GM12874 (cell line): ENCODE results near the gene FBXO34.

Source experiments
- TF ChIP-seq, protein P1 (sequence below): IDR thresholded peaks from 2 replicates; pipeline ENCODE4 v1.5.1; 2011; ENCODE audit warnings: low read depth, mild to moderate bottlenecking, control low read depth, low read length, moderate library complexity; ENCODE audit not compliant: insufficient read depth

Gene FBXO34

DNA sequence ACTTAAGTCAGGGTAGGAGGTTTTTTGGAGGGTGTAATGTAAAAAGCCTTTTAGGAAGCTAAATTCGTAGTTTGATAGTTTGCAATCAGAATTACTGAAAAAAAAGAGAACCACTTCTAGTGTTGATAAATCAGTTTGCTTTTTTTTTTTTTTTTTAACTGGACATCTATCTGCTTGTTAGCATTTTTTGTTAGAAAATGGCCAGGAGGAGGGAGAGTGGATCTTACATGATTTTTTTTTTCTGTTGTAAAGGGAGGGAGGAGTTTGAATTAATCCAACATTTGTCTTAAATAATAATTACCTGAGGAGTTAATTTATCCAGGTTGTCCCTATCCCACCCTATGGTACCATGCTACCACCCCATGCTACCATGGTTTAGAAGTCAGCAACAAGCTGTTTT lies 1.2 kb downstream of the FBXO34 start:
- TF ChIP-seq, protein P1, sequence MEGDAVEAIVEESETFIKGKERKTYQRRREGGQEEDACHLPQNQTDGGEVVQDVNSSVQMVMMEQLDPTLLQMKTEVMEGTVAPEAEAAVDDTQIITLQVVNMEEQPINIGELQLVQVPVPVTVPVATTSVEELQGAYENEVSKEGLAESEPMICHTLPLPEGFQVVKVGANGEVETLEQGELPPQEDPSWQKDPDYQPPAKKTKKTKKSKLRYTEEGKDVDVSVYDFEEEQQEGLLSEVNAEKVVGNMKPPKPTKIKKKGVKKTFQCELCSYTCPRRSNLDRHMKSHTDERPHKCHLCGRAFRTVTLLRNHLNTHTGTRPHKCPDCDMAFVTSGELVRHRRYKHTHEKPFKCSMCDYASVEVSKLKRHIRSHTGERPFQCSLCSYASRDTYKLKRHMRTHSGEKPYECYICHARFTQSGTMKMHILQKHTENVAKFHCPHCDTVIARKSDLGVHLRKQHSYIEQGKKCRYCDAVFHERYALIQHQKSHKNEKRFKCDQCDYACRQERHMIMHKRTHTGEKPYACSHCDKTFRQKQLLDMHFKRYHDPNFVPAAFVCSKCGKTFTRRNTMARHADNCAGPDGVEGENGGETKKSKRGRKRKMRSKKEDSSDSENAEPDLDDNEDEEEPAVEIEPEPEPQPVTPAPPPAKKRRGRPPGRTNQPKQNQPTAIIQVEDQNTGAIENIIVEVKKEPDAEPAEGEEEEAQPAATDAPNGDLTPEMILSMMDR: no peak

DNA sequence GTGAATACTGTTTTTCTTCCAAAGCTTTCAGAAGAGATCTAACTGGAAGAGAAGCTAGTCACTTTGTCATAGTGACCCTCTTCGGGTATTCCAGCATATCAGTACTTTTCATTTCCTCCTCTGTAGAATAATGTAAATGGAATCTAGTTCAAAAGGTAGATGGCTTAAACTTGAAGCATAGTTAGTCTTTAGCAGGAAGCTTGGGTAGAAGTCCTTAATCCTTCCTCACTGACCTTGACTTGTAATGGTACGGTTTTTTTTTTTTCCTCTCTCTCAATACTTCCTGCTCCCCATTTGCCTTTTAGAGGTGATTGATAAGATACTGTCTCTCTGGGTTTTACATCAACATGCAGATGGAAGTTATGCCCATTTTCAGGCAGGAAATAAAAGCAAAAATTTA lies 1.7 kb downstream of the FBXO34 start:
- TF ChIP-seq, protein P1: no peak

DNA sequence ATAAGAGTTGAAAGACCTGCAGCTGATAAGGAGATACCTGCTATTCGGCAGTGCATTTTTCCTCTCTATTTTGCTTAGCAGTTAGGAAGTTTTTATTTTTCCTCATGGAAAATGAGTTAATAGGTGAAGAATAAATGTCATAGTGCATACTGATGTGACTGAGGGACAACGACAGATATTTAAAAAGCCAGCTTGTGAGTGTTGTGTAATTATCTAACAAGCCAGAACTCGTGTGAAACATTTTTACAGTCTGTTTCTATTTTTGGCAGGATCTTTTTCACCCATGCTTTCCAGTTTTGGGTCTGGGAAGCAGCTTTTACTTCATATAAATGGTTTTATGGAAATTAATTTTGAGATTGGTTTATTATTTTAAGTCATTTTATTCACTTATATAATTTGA lies 2.9 kb downstream of the FBXO34 start:
- TF ChIP-seq, protein P1: no peak

DNA sequence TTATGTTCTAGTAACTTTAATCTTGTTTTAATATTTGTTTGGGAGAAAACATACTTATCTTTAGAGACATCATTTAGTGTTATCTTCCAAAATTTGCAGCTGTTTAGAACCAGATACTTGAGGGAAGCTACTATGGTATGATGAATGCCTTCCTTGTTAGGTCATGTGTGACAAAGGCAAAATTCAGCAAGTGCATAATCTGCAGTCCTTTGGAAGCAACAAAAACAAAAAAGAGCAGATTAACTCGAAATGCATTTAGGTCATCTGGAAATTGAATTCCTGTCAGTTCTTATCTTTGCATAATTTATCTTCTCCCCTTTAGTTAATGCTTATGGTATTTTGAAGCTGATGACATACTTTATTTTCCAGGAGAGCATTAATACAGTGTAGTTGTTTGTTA lies 3.5 kb downstream of the FBXO34 start:
- TF ChIP-seq, protein P1: no peak

DNA sequence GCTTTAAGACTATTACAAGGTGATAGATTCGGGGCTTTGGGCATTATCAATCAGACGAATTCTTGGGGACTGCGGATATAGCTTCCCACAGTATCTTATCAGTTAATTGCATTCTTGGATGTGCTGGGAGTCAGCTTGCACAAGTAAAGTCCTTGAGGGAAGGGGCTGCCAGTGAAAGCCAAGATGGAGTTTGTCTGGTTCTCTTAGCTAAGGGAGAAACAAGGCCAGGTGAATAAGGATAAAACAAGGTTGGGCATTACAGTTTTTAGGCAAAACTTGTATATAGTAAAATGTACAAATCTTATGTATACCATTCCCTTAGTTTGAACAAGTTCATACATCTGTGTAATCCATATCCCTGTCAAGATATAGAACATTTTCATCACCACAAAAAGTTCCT lies 5.5 kb downstream of the FBXO34 start:
- TF ChIP-seq, protein P1: no peak

DNA sequence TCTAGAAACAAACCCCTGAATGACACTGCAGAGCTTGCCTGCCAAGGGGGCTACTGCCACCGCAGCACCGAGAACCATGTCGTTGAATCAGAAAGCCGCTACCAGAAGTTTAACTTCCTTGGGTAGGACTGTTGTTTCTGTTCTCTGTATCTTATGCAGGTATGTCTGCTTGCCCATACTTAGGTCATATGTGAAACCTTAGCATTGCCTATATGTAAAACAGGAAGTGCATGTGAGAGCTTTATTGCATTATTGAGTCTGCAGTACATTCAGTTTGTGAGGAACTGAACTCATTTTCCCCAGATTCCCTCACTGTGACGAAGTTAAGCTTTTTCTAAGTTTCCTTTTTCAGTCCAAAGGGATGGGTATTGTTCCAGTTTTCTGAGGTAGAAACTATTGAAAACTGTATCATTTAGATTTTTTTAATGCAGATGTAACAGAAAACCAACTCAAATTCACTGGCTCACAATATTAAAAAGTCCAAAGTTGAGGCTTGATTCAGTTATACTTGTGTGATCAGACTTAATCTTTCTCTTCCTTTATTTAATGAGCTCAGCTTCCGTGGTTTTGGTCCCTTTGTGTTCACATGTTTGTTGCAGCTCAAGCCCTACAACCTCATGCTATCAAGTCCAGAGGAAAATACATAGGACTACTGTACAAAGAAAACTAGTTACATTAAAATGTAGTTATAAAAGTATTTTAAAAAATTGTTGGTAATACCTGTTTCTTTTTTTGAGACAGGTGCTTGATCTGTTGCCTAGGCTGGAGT lies 6.9 kb downstream of the FBXO34 start:
- TF ChIP-seq, protein P1: no peak

DNA sequence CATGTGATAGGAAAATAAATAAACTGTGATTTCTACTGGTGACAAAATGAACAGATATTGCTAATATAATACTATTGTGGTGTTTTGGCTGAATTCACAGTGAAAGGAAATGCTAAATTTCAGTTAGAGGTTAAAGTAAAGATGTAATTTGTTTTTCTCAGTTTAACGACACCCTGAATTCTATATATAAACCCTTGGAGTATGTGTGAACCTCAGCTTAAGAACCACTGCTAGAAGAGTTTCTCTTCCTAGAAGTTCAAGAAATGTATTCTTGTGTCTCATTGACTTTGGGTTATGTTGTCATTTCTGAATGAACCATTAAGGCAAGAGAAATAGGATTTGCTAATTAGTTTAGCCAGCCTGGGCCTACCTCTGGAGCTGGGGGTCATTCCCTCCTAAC lies 8.2 kb downstream of the FBXO34 start:
- TF ChIP-seq, protein P1: no peak
